GM12878 (cell line): ENCODE results near the gene ANKRD13A. TPM values are rescaled to one million over a fixed set of nuclear protein-coding genes. Genes with fewer than 3 reads are reported as not detected.

Source experiments
- ATAC-seq: fragments of 200-7000 bp; cut with Tn5 transposase; 3 replicates; pipeline ENCODE4 v1.9.1; 2020; ENCODE audit warnings: mild to moderate bottlenecking, moderate library complexity
- BruUV-seq: library from RNA; stranded (reverse); fragments of 400-500 nt; replicated peaks from 2 replicates; lab custom pipeline; 2021; lab: Mats Ljungman, UMichigan
- CTCF ChIA-PET: fragments of 300-600 bp; sonication (Branson Sonifier 250); formaldehyde crosslinking; extraction: SDS; loops from one replicate; lab custom pipeline; 2021; ENCODE audit warnings: inconsistent platforms; lab: Yijun Ruan, JAX
- POLR2A ChIA-PET: fragments of 350-600 bp; formaldehyde crosslinking; extraction: SDS; loops from one replicate; lab custom pipeline; 2021; ENCODE audit warnings: inconsistent platforms; lab: Charles Lee
- RAD21 ChIA-PET: fragments of 300-600 bp; sonication (Branson Sonifier 250); formaldehyde crosslinking; loops from one replicate; lab custom pipeline; 2023; ENCODE audit warnings: antibody characterized with exemption; ENCODE audit not compliant: unreplicated experiment; lab: Charles Lee
- SMC1A ChIA-PET: fragments of 300-600 bp; sonication (Branson Sonifier 250); formaldehyde crosslinking; loops from one replicate; lab custom pipeline; 2023; ENCODE audit not compliant: unreplicated experiment, uncharacterized antibody; lab: Charles Lee
- DNase-seq: peaks from one replicate; pipeline ENCODE4 v3.0.0-alpha.2; 2011; ENCODE audit warnings: low read depth, low spot score
- FAIRE-seq: peaks from 3 replicates; lab custom pipeline; 2011; peaks lifted over from hg19 to GRCh38; lab: Jason Lieb, UNC
- H2AFZ ChIP-seq: 2 replicates; pipeline ENCODE4 v1.6.0; 2011; ENCODE audit warnings: low read depth, low read length, control low read depth; ENCODE audit not compliant: control insufficient read depth
- H3K27ac ChIP-seq: 2 replicates; pipeline ENCODE4 v1.5.1; 2011; ENCODE audit warnings: control low read depth; ENCODE audit not compliant: control insufficient read depth, insufficient read depth
- H3K27me3 ChIP-seq, 2 experiments: replicated peaks in 1 of 2; 2 replicates each; pipeline versions ENCODE4 v1.6.0 to v1.6.1; 2011; ENCODE audit warnings: low read length in 1 of 2; ENCODE audit not compliant: control insufficient read depth in 2 of 2, insufficient read depth in 2 of 2
- H3K36me3 ChIP-seq, 2 experiments: 2 replicates each; pipeline ENCODE4 v1.5.1; 2011; ENCODE audit warnings: low read length in 1 of 2; ENCODE audit not compliant: control insufficient read depth in 2 of 2, insufficient read depth in 2 of 2
- H3K4me1 ChIP-seq: 2 replicates; pipeline ENCODE4 v1.6.1; 2011; ENCODE audit warnings: mild to moderate bottlenecking, low read length, moderate library complexity, mixed read lengths; ENCODE audit not compliant: control insufficient read depth, insufficient read depth
- H3K4me2 ChIP-seq: 2 replicates; pipeline ENCODE4 v1.6.0; 2011; ENCODE audit warnings: control low read depth; ENCODE audit not compliant: control insufficient read depth, insufficient read depth
- H3K4me3 ChIP-seq: fragments of 200-600 bp; sonication (generic); 2 replicates; pipeline ENCODE4 v1.5.1; 2016
- H3K79me2 ChIP-seq: 2 replicates; pipeline ENCODE4 v1.6.0; 2011; ENCODE audit warnings: low read length; ENCODE audit not compliant: control insufficient read depth, insufficient read depth
- H3K9ac ChIP-seq: 2 replicates; pipeline ENCODE4 v1.8.0; 2011; ENCODE audit warnings: low read length, control low read depth, mixed read lengths; ENCODE audit not compliant: control insufficient read depth, insufficient read depth
- H3K9me3 ChIP-seq: replicated peaks from 3 replicates; pipeline ENCODE4 v1.5.1; 2011; ENCODE audit warnings: mild to moderate bottlenecking, low read length; ENCODE audit not compliant: control insufficient read depth, insufficient read depth
- H4K20me1 ChIP-seq: 2 replicates; pipeline ENCODE4 v1.6.0; 2011; ENCODE audit not compliant: control insufficient read depth, insufficient read depth
- BACH1 ChIP-seq: fragments of 450-650 bp; IDR thresholded peaks from 2 replicates; pipeline ENCODE4 v1.6.1; 2017; ENCODE audit warnings: mild to moderate bottlenecking, borderline replicate concordance
- GATAD2B ChIP-seq: fragments of 450-650 bp; conservative IDR thresholded peaks from 2 replicates; pipeline ENCODE4 v1.6.1; 2017; ENCODE audit warnings: low read depth, mild to moderate bottlenecking, moderate library complexity
- RFX5 ChIP-seq: IDR thresholded peaks from 2 replicates; pipeline ENCODE4 v1.6.1; 2011; ENCODE audit warnings: low read depth, low read length, improper control_type of control experiment
- SMAD1 ChIP-seq: fragments of 450-650 bp; IDR thresholded peaks from 2 replicates; pipeline ENCODE4 v1.6.1; 2018; ENCODE audit warnings: mild to moderate bottlenecking, low read depth; ENCODE audit not compliant: partially characterized antibody
- TARDBP ChIP-seq: IDR thresholded peaks from 2 replicates; pipeline ENCODE4 v1.6.1; 2016; ENCODE audit warnings: borderline replicate concordance
- WGBS: methylation state at CpG from one replicate; pipeline ENCODE4 v1.1.6; 2016; ENCODE audit warnings: low lambda C conversion rate; ENCODE audit not compliant: insufficient replicate concordance, insufficient coverage; ENCODE audit errors: missing lambda C conversion rate; 5-methylcytosine and 5-hydroxymethylcytosine counted together
- in situ Hi-C: fragments of 300-500 bp; cut with MboI; formaldehyde crosslinking; loops from 9 replicates; pipeline ENCODE4 v1.14.3; 2018; ENCODE audit warnings: mixed read lengths
- intact Hi-C: fragments of 100-400 bp; cut with micrococcal nuclease; formaldehyde crosslinking; loops from one replicate; pipeline ENCODE4 v1.14.2; 2022; ENCODE audit not compliant: unreplicated experiment
- polyA plus RNA-seq, 11 experiments: library from polyadenylated mRNA; depleted of rRNA in 4 of 11; unstranded in 6 of 11; stranded (reverse) in 5 of 11; fragments of >200 nt; fragmentation: Nextera tagmentation in 4 of 11; fragmentation: Illumina TruSeq in 1 of 11; extraction: Ambion mirVana in 4 of 11; extraction: Trizol in 1 of 11; gene quantifications; 1 replicate in 1 of 11; 2 replicates in 10 of 11; pipeline versions ENCODE4 v1.2.1 to v1.2.3, GENCODE V29; 2011 to 2016; ENCODE audit warnings: inconsistent platforms in 2 of 11, missing spikeins in 2 of 11, low read depth in 1 of 11
- total RNA-seq, 4 experiments: library from RNA; depleted of rRNA in 3 of 4; stranded (reverse); fragments of >200 nt in 3 of 4; fragmentation: Illumina TruSeq in 1 of 4; extraction: Trizol in 1 of 4; gene quantifications; 2 replicates each; pipeline versions ENCODE4 v1.2.1 to v1.2.3, GENCODE V29; 2013 to 2021
- TF ChIP-seq, protein P1 (sequence below): fragments of 150-350 bp; IDR thresholded peaks from 2 replicates; pipeline ENCODE4 v1.6.1; 2014; ENCODE audit warnings: mild to moderate bottlenecking, low read depth, low read length
- TF ChIP-seq, protein P2 (sequence below): IDR thresholded peaks from 2 replicates; pipeline ENCODE4 v1.6.1; 2011; ENCODE audit warnings: borderline replicate concordance, low read depth, mild to moderate bottlenecking, moderate library complexity, low read length; ENCODE audit not compliant: insufficient read depth, poor library complexity, severe bottlenecking

The ANKRD13A gene
- total and polyA plus RNA-seq, 10 of the 15 experiments (the other 5 are each of a cell fraction or from before 2014, with no cell fraction given), result 10.2 to 93.4 (median 76.5) TPM

DNA sequence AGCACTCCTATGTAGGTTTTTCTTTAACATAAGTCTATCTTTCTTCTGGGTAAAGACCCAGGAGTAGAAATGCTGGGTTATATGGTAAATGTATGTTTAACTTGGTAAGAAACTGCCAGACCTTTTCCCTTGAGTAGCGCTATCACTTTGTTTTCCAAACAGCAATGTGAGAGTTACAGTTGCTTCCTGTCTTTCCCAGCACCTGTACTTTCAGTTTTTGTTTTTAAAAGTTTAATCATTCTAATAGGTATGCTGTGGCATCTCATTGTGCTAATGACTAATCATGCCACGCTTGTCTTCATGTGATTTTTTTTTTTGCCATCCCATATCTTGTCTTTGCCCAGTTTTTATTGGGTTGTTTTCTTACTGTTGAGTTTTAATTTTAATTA lies 31.2 kb upstream of the ANKRD13A start:
- no peak overlapping the region; the same call in 1 of the 2 replicates for H3K27ac ChIP-seq
- 74% methylated on average over 2 of the region's 2 CpGs for WGBS
- no peak for FAIRE-seq

More for the DNA sequence above, 31.2 kb upstream of the ANKRD13A start:
- ChIA-PET RAD21 (interaction anchor here (0.9 kb wide), 1 partner anchor 31 kb away, joined by 3 read pairs; the partner anchor contains the start of gene ANKRD13A), SMC1A (interaction anchor here (0.8 to 1.4 kb wide), 3 partner anchors 22 to 37 kb away, joined by 3 to 6 read pairs (median 4); no protein-coding TSS in a partner anchor), CTCF (interaction anchor here (1.0 to 1.7 kb wide), 3 partner anchors 9 to 123 kb away, joined by 3 to 4 read pairs (median 4); no protein-coding TSS in a partner anchor), POLR2A (no interaction called here)
- Histone ChIP-seq H3K27me3 (no peaks in the 10 kb centered on the region), H2AFZ (no peak overlapping the region), H3K4me3 (no peak overlapping the region), H3K4me1 (peaks cover 15% of the 10 kb centered on the region), H3K36me3 (peaks cover 8 to 32% of the 10 kb centered on the region in 2 experiments), H4K20me1 (no peaks in the 10 kb centered on the region), H3K9ac (no peak overlapping the region), H3K9me3 (no peaks in the 10 kb centered on the region), H3K4me2 (no peak overlapping the region), H3K79me2 (no peaks in the 10 kb centered on the region; the same call in 1 of the 2 replicates)
- no peak for DNase-seq
- intact Hi-C loops (no loop called here), in situ Hi-C loops (no loop called here)
- BruUV-seq, result no TSS peak
- ATAC-seq, result peak; percentile 48
- no peak for TF ChIP-seq TARDBP
- TF ChIP-seq, protein P1, sequence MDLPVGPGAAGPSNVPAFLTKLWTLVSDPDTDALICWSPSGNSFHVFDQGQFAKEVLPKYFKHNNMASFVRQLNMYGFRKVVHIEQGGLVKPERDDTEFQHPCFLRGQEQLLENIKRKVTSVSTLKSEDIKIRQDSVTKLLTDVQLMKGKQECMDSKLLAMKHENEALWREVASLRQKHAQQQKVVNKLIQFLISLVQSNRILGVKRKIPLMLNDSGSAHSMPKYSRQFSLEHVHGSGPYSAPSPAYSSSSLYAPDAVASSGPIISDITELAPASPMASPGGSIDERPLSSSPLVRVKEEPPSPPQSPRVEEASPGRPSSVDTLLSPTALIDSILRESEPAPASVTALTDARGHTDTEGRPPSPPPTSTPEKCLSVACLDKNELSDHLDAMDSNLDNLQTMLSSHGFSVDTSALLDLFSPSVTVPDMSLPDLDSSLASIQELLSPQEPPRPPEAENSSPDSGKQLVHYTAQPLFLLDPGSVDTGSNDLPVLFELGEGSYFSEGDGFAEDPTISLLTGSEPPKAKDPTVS, result no peak
- TF ChIP-seq RFX5, result no peak
- TF ChIP-seq SMAD1, result no peak
- TF ChIP-seq, protein P2, sequence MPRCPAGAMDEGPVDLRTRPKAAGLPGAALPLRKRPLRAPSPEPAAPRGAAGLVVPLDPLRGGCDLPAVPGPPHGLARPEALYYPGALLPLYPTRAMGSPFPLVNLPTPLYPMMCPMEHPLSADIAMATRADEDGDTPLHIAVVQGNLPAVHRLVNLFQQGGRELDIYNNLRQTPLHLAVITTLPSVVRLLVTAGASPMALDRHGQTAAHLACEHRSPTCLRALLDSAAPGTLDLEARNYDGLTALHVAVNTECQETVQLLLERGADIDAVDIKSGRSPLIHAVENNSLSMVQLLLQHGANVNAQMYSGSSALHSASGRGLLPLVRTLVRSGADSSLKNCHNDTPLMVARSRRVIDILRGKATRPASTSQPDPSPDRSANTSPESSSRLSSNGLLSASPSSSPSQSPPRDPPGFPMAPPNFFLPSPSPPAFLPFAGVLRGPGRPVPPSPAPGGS, result no peak
- no peak for TF ChIP-seq GATAD2B
- no peak for TF ChIP-seq BACH1
